Prostate gland (tissue), 2 donors: ENCODE data around the gene OR14C36. TPM values are rescaled to one million over a fixed set of nuclear protein-coding genes. Genes with fewer than 3 reads are reported as not detected.

Experiments used
- DNase-seq: peaks from one replicate; pipeline ENCODE4 v3.0.0-alpha.2; 2019; ENCODE audit warnings: low spot score
- H3K27ac ChIP-seq, 2 donors: fragments of 200-600 bp; sonication (generic); 2 replicates each; pipeline ENCODE4 v1.5.1; 2017 to 2019
- H3K27me3 ChIP-seq: fragments of 200-600 bp; sonication (generic); replicated peaks from 2 replicates; pipeline ENCODE4 v1.5.1; 2019; ENCODE audit not compliant: insufficient read depth
- H3K36me3 ChIP-seq, 2 donors: fragments of 200-600 bp; sonication (generic); 1 replicate in 1 of 2; 2 replicates in 1 of 2; pipeline versions ENCODE4 v1.5.1 to v1.8.1; 2017 to 2019
- H3K4me1 ChIP-seq: fragments of 200-600 bp; sonication (generic); replicated peaks from 2 replicates; pipeline ENCODE4 v1.5.1; 2019
- H3K4me3 ChIP-seq, 2 donors: fragments of 200-600 bp; sonication (generic); 2 replicates each; pipeline ENCODE4 v1.5.1; 2017 to 2019
- H3K9me3 ChIP-seq: fragments of 200-600 bp; sonication (generic); 2 replicates; pipeline ENCODE4 v1.5.1; 2017
- POLR2A ChIP-seq: fragments of 450-650 bp; IDR thresholded peaks from one replicate; pipeline ENCODE4 v1.6.1; 2016; ENCODE audit warnings: antibody characterized with exemption, mild to moderate bottlenecking
- POLR2AphosphoS5 ChIP-seq: sonication (generic); formaldehyde crosslinking; IDR thresholded peaks from one replicate; pipeline ENCODE4 v1.6.1; 2017; ENCODE audit warnings: antibody characterized with exemption
- WGBS: methylation state at CpG from one replicate; pipeline ENCODE4 v1.1.5; 2018; 5-methylcytosine and 5-hydroxymethylcytosine counted together
- intact Hi-C: fragments of 100-400 bp; cut with DNase I; formaldehyde crosslinking; loops from one replicate; pipeline ENCODE4 v1.14.2; 2022
- total RNA-seq, 2 donors: library from RNA; depleted of rRNA; stranded (reverse); fragments of >200 nt; gene quantifications; one replicate each; pipeline ENCODE4 v1.1.0, GENCODE V29; 2016
- TF ChIP-seq, protein P1 (sequence below), 4 experiments: fragments of 200-600 bp in 2 of 4; fragments of 450-650 bp in 2 of 4; sonication (generic) in 2 of 4; IDR thresholded peaks; 1 replicate in 3 of 4; 2 replicates in 1 of 4; pipeline ENCODE4 v1.5.1; 2016 to 2019; ENCODE audit warnings: antibody characterized with exemption in 4 of 4, mild to moderate bottlenecking in 2 of 4, moderate library complexity in 2 of 4

The OR14C36 gene
- total RNA-seq, 2 donors from 2014 or later: 0.68 TPM; not detected in 1

GRCh38 chr1:248372394-248372793 is 23.8 kb downstream of the OR14C36 start:
- H3K27me3 ChIP-seq: no peaks in the 10 kb centered on the region
- H3K9me3 ChIP-seq: no peaks in the 10 kb centered on the region
- H3K36me3 ChIP-seq: no peaks in the 10 kb centered on the region
- WGBS: 76% methylated on average over 5 of the region's 5 CpGs
- DNase-seq: no peak
- TF ChIP-seq POLR2AphosphoS5 (no peak), POLR2A (no peak)
- TF ChIP-seq, protein P1, sequence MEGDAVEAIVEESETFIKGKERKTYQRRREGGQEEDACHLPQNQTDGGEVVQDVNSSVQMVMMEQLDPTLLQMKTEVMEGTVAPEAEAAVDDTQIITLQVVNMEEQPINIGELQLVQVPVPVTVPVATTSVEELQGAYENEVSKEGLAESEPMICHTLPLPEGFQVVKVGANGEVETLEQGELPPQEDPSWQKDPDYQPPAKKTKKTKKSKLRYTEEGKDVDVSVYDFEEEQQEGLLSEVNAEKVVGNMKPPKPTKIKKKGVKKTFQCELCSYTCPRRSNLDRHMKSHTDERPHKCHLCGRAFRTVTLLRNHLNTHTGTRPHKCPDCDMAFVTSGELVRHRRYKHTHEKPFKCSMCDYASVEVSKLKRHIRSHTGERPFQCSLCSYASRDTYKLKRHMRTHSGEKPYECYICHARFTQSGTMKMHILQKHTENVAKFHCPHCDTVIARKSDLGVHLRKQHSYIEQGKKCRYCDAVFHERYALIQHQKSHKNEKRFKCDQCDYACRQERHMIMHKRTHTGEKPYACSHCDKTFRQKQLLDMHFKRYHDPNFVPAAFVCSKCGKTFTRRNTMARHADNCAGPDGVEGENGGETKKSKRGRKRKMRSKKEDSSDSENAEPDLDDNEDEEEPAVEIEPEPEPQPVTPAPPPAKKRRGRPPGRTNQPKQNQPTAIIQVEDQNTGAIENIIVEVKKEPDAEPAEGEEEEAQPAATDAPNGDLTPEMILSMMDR (IDR thresholded peaks at IDR 0.05): no peak
- no peaks in the 10 kb centered on the region for H3K4me1 ChIP-seq
- no peak overlapping the region for H3K27ac ChIP-seq
- intact Hi-C loops: no loop called here
- H3K4me3 ChIP-seq: no peak overlapping the region

DNA sequence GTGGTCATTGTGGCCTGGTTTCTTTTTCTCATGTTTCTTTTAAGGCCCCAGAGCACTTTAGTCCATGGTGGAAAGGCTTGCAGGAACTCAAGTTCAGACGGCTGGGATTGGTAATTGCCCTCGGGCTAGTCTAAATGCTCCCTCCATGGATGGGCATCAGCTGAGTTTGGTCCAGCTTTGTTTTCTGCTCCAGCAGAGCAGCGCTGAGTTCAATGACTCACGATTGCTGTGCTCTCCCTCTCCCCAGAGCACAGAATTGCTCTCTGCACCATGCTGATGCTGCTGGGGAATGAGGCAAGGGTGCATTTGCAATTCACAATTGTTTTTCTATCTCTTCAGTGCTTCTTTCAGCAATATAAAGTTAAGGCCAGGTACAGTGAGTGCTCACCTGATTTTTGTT is 25.2 kb downstream of the OR14C36 start:
- Histone ChIP-seq H3K9me3 (no peaks in the 10 kb centered on the region), H3K27me3 (no peaks in the 10 kb centered on the region), H3K36me3 (no peaks in the 10 kb centered on the region), H3K4me1 (no peaks in the 10 kb centered on the region), H3K27ac (no peak overlapping the region), H3K4me3 (no peak overlapping the region)
- TF ChIP-seq POLR2A: no peak
- TF ChIP-seq POLR2AphosphoS5: no peak
- TF ChIP-seq, protein P1 (IDR thresholded peaks at IDR 0.05): no peak
- 65% methylated on average over 4 of the region's 4 CpGs for WGBS
- no peak for DNase-seq
- intact Hi-C loops: no loop called here

DNA sequence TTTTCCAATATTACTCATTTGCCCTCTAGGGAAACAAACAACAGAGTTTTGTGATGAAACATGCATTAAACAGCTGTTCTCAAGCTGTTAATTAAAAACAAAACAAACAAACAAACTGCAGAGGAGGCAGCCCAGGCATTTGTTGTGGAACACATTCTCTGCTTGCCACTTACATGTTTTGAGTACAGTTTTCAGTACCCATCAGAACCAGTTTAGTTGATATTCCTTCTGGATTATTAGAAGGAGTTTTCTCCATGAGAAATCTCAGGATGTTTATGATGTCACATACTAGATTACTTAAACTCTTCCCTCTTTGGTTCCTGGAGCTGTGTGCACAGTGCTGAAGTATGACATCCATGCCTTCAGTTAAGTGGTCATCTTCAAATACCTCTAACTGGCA is 26.9 kb downstream of the OR14C36 start, which contains the start of gene OR2T6:
TSS of gene OR2T6 (plus strand) at position 301 of the 400 bp plus-strand sequence. CDS start 11,863 bp downstream, outside the sequence.
- TF ChIP-seq, protein P1 (IDR thresholded peaks at IDR 0.05): no peak
- TF ChIP-seq POLR2AphosphoS5: no peak
- Histone ChIP-seq H3K36me3 (no peaks in the 10 kb centered on the region), H3K27me3 (no peaks in the 10 kb centered on the region), H3K4me3 (no peak within 1 kb of the TSS), H3K9me3 (no peaks in the 10 kb centered on the region), H3K27ac (no peak within 1 kb of the TSS), H3K4me1 (no peaks in the 10 kb centered on the region)
- no peak for DNase-seq
- intact Hi-C loops: no loop called here

DNA sequence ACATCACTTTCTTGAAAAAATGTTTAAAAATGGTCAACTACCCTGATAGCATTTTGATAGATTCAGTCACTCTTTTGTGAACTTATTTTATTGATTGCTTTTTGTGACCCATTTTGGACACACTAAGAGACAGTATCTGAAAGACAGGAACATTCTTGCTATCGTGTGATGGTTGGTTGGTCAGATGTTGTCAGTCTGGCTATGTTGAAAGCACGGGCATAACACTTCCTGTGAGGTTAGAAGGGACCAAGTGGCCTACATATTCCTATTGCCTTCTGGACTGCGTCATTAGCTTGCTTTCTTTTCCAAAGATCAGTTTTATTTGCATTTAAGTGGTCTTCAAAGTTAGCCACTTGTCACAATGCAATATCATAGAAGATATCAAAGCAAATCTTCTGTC is 28.3 kb downstream of the OR14C36 start:
- Histone ChIP-seq H3K9me3 (no peaks in the 10 kb centered on the region), H3K36me3 (no peaks in the 10 kb centered on the region), H3K27ac (no peak overlapping the region), H3K27me3 (no peaks in the 10 kb centered on the region), H3K4me3 (no peak overlapping the region), H3K4me1 (no peaks in the 10 kb centered on the region)
- 72% methylated on average over 3 of the region's 3 CpGs for WGBS
- intact Hi-C loops: no loop called here
- TF ChIP-seq POLR2A (no peak), POLR2AphosphoS5 (no peak)
- TF ChIP-seq, protein P1 (IDR thresholded peaks at IDR 0.05): no peak
- DNase-seq: no peak

GRCh38 chr1:248380854-248381253 is 32.3 kb downstream of the OR14C36 start:
- Histone ChIP-seq H3K4me3 (no peak overlapping the region), H3K27me3 (no peaks in the 10 kb centered on the region), H3K36me3 (no peaks in the 10 kb centered on the region), H3K27ac (no peak overlapping the region), H3K9me3 (no peaks in the 10 kb centered on the region), H3K4me1 (no peaks in the 10 kb centered on the region)
- 90% methylated on average over 3 of the region's 3 CpGs for WGBS
- intact Hi-C loops: no loop called here
- DNase-seq: no peak
- TF ChIP-seq POLR2A (no peak), POLR2AphosphoS5 (no peak)
- TF ChIP-seq, protein P1 (IDR thresholded peaks at IDR 0.05): no peak
